ENCODE results near the gene RALGPS1.

The RALGPS1 gene

GRCh38 chr9:126907058-126907457 lies 7.5 kb upstream of the RALGPS1 start:
- no peak for DNase-seq (ENCODE audit: low spot score)

GRCh38 chr9:126915281-126915816 lies 767 bp downstream of the RALGPS1 start:
- DNase-seq (ENCODE audit: low spot score): peak; percentile 6

GRCh38 chr9:126915846-126916543 lies 1.4 kb downstream of the RALGPS1 start:
- DNase-seq (ENCODE audit: low spot score): no peak

- no peak for DNase-seq (ENCODE audit: low spot score)
These were observed 2.3 kb downstream of the RALGPS1 start for GRCh38 chr9:126916909-126917308.

GRCh38 chr9:126919193-126919592 lies 4.6 kb downstream of the RALGPS1 start:
- no peak for DNase-seq (ENCODE audit: low spot score)

- DNase-seq (ENCODE audit: low spot score): no peak
These were observed 11.3 kb downstream of the RALGPS1 start for GRCh38 chr9:126925876-126926275.

GRCh38 chr9:126926364-126926763 lies 11.8 kb downstream of the RALGPS1 start:
- no peak for DNase-seq (ENCODE audit: low spot score)

- DNase-seq (ENCODE audit: low spot score): no peak
These were observed 12.8 kb downstream of the RALGPS1 start for GRCh38 chr9:126927419-126927818.

GRCh38 chr9:126932871-126933321 lies 18.3 kb downstream of the RALGPS1 start:
- DNase-seq (ENCODE audit: low spot score): no peak

GRCh38 chr9:126933334-126933980 lies 18.9 kb downstream of the RALGPS1 start:
- DNase-seq (ENCODE audit: low spot score): no peak

- no peak for DNase-seq (ENCODE audit: low spot score)
These were observed 19.9 kb downstream of the RALGPS1 start for GRCh38 chr9:126934441-126934840.

- DNase-seq (ENCODE audit: low spot score): no peak
These were observed 21.0 kb downstream of the RALGPS1 start for GRCh38 chr9:126935630-126936029.

GRCh38 chr9:126937444-126937843 lies 22.9 kb downstream of the RALGPS1 start:
- DNase-seq (ENCODE audit: low spot score): no peak

GRCh38 chr9:126938327-126938726 lies 23.7 kb downstream of the RALGPS1 start:
- no peak for DNase-seq (ENCODE audit: low spot score)

- DNase-seq (ENCODE audit: low spot score): no peak
These were observed 25.2 kb downstream of the RALGPS1 start for GRCh38 chr9:126939821-126940221.

GRCh38 chr9:126942399-126942798 lies 27.8 kb downstream of the RALGPS1 start:
- no peak for DNase-seq (ENCODE audit: low spot score)

- DNase-seq (ENCODE audit: low spot score): no peak
These were observed 31.1 kb downstream of the RALGPS1 start for GRCh38 chr9:126945682-126946081.

- DNase-seq (ENCODE audit: low spot score): no peak
These were observed 32.9 kb downstream of the RALGPS1 start for GRCh38 chr9:126947529-126947928.

GRCh38 chr9:126952205-126952977 lies 37.8 kb downstream of the RALGPS1 start:
- no peak for DNase-seq (ENCODE audit: low spot score)

GRCh38 chr9:126953041-126953809 lies 38.6 kb downstream of the RALGPS1 start:
- DNase-seq (ENCODE audit: low spot score): no peak

GRCh38 chr9:126955811-126956210 lies 41.2 kb downstream of the RALGPS1 start:
- DNase-seq (ENCODE audit: low spot score): no peak

All from hematopoietic multipotent progenitor cell treated with erythropoietin and hydrocortisone succinate and interleukin-3 and kit ligand, for 17 days (in vitro differentiated cells).